B cell (primary cell): ENCODE measurements around the gene DMKN. TPM values are rescaled to one million over a fixed set of nuclear protein-coding genes. Genes with fewer than 3 reads are reported as not detected.

Experiments
- ATAC-seq: fragments of 200-7000 bp; cut with Tn5 transposase; one replicate; pipeline ENCODE4 v1.10.0; 2021; ENCODE audit warnings: low read depth, mild to moderate bottlenecking, moderate number of reproducible peaks, moderate library complexity
- CTCF ChIA-PET: fragments of 350-600 bp; sonication (Branson Sonifier 250); formaldehyde crosslinking; loops from one replicate; lab custom pipeline; 2021; ENCODE audit warnings: antibody characterized with exemption, inconsistent platforms; lab: Charles Lee
- POLR2A ChIA-PET: fragments of 350-600 bp; sonication (Branson Sonifier 250); formaldehyde crosslinking; loops from one replicate; lab custom pipeline; 2021; ENCODE audit warnings: antibody characterized with exemption; lab: Charles Lee
- DNase-seq: peaks from one replicate; pipeline ENCODE4 v3.0.0; 2013
- H2AFZ ChIP-seq: 2 replicates; pipeline ENCODE4 v1.6.1; 2012; ENCODE audit warnings: mild to moderate bottlenecking, low read depth, low read length; ENCODE audit not compliant: insufficient read depth, poor library complexity, severe bottlenecking
- H3K27ac ChIP-seq, 2 donors: 1 replicate in 1 of 2; 2 replicates in 1 of 2; pipeline ENCODE4 v1.5.1; 2012 to 2013; ENCODE audit warnings: low read length in 2 of 2, mild to moderate bottlenecking in 2 of 2, moderate library complexity in 1 of 2
- H3K27me3 ChIP-seq, 4 experiments: fragments of 200-600 bp in 1 of 4; sonication (generic) in 1 of 4; replicated peaks in 1 of 4; 1 replicate in 2 of 4; 2 replicates in 2 of 4; pipeline versions ENCODE4 v1.6.1 to v1.7.0; 2013 to 2016; ENCODE audit warnings: low read length in 3 of 4, mild to moderate bottlenecking in 2 of 4, mixed read lengths in 1 of 4, moderate library complexity in 1 of 4; ENCODE audit not compliant: insufficient read depth in 4 of 4, control insufficient read depth in 3 of 4; ENCODE audit errors: control extremely low read depth in 1 of 4
- H3K36me3 ChIP-seq, 2 experiments: replicated peaks in 1 of 2; 1 replicate in 1 of 2; 2 replicates in 1 of 2; pipeline versions ENCODE4 v1.6.1 to v1.7.1; 2013; ENCODE audit warnings: low read length in 1 of 2; ENCODE audit not compliant: insufficient read depth in 2 of 2, control insufficient read depth in 1 of 2; ENCODE audit errors: control extremely low read depth in 1 of 2, extremely low read depth in 1 of 2
- H3K4me1 ChIP-seq, 2 donors: fragments of 200-600 bp in 1 of 2; sonication (generic) in 1 of 2; 1 replicate in 1 of 2; 2 replicates in 1 of 2; pipeline versions ENCODE4 v1.5.1 to v1.6.1; 2013 to 2017; ENCODE audit warnings: low read length in 2 of 2; ENCODE audit not compliant: control insufficient read depth in 2 of 2, insufficient read depth in 2 of 2
- H3K4me2 ChIP-seq: replicated peaks from 2 replicates; pipeline ENCODE3; 2012; ENCODE audit warnings: mild to moderate bottlenecking, low read depth, low read length; ENCODE audit not compliant: poor library complexity, severe bottlenecking
- H3K4me3 ChIP-seq, 5 experiments: fragments of 200-600 bp in 1 of 5; sonication (generic) in 1 of 5; 1 replicate in 3 of 5; 2 replicates in 2 of 5; pipeline versions ENCODE4 v1.5.1 to v1.7.0; 2011 to 2016; ENCODE audit warnings: low read length in 4 of 5, mild to moderate bottlenecking in 4 of 5, low read depth in 2 of 5, control low read depth in 1 of 5, moderate library complexity in 1 of 5; ENCODE audit not compliant: insufficient read depth in 1 of 5; ENCODE audit errors: control extremely low read depth in 1 of 5, extremely low read depth in 1 of 5
- H3K79me2 ChIP-seq: fragments of 200-600 bp; sonication (generic); one replicate; pipeline ENCODE4 v1.6.0; 2016; ENCODE audit warnings: low read length; ENCODE audit not compliant: control insufficient read depth, insufficient read depth
- H3K9ac ChIP-seq: fragments of 200-600 bp; sonication (generic); 2 replicates; pipeline ENCODE4 v1.6.1; 2017; ENCODE audit warnings: mild to moderate bottlenecking, low read length, moderate library complexity
- H3K9me3 ChIP-seq, 3 donors: one replicate each; pipeline versions ENCODE4 v1.6.1 to v1.7.1; 2013; ENCODE audit warnings: low read length in 2 of 3; ENCODE audit not compliant: control insufficient read depth in 2 of 3, insufficient read depth in 1 of 3; ENCODE audit errors: control extremely low read depth in 1 of 3
- H4K20me1 ChIP-seq: 2 replicates; pipeline ENCODE4 v1.6.0; 2012; ENCODE audit warnings: mild to moderate bottlenecking, low read length; ENCODE audit not compliant: insufficient read depth, control insufficient read depth, poor library complexity, severe bottlenecking
- H3K27ac Mint-ChIP-seq: one replicate; pipeline ENCODE4 v1.8.0; 2021; ENCODE audit warnings: mixed read lengths
- H3K27me3 Mint-ChIP-seq: one replicate; pipeline ENCODE4 v1.8.0; 2021; ENCODE audit warnings: mixed read lengths
- H3K4me1 Mint-ChIP-seq: one replicate; pipeline ENCODE4 v1.8.0; 2021; ENCODE audit warnings: mixed read lengths
- H3K4me3 Mint-ChIP-seq: one replicate; pipeline ENCODE4 v1.8.0; 2021; ENCODE audit warnings: mixed read lengths
- H3K9me3 Mint-ChIP-seq: one replicate; pipeline ENCODE4 v1.8.0; 2022; ENCODE audit warnings: mixed read lengths; ENCODE audit not compliant: insufficient read depth
- CTCF ChIP-seq: fragments of 200-600 bp; IDR thresholded peaks from one replicate; pipeline ENCODE4 v1.8.0; 2022; ENCODE audit warnings: antibody characterized with exemption, mild to moderate bottlenecking
- EZH2 ChIP-seq: IDR thresholded peaks from 2 replicates; pipeline ENCODE4 v1.6.1; 2012; ENCODE audit warnings: borderline replicate concordance, low read depth, mild to moderate bottlenecking, moderate library complexity, low read length; ENCODE audit not compliant: insufficient read depth, poor library complexity, severe bottlenecking
- WGBS: methylation state at CpG from one replicate; pipeline ENCODE4 v1.1.5; 2013; ENCODE audit warnings: missing lambda C conversion rate; ENCODE audit not compliant: insufficient coverage; 5-methylcytosine and 5-hydroxymethylcytosine counted together
- intact Hi-C: fragments of 100-400 bp; cut with micrococcal nuclease; formaldehyde crosslinking; loops from one replicate; pipeline ENCODE4 v1.10.0; 2022
- polyA plus RNA-seq: library from polyadenylated mRNA; depleted of rRNA; stranded (reverse); fragments of >200 nt; gene quantifications from 2 replicates; pipeline ENCODE4 v1.2.3, GENCODE V29; 2012
- total RNA-seq, 2 donors: library from RNA; stranded (reverse); fragments of 120-200 nt in 1 of 2; gene quantifications; 1 replicate in 1 of 2; 2 replicates in 1 of 2; pipeline versions ENCODE4 v1.2.3 to v1.2.4, GENCODE V29; 2013 to 2022

Gene DMKN
- total and polyA plus RNA-seq, 2 donors (not counting 1 experiment from before 2014, with no cell fraction given): 0.58 to 4.5 TPM

- peaks cover 47% of the 10 kb centered on the region for H3K27me3 Mint-ChIP-seq
These were observed 45.8 kb upstream of the DMKN start for GRCh38 chr19:35559281-35559659.

More at GRCh38 chr19:35559281-35559659, 45.8 kb upstream of the DMKN start:
- peaks cover 0 to 48% (median 10%) of the 10 kb centered on the region in 4 experiments for H3K27me3 ChIP-seq
- intact Hi-C loops: no loop called here
- H3K27ac ChIP-seq: no peak overlapping the region
- Mint-ChIP-seq H3K4me3 (peak overlapping the region; percentile 55), H3K9me3 (no peaks in the 10 kb centered on the region), H3K4me1 (peaks cover 27% of the 10 kb centered on the region), H3K27ac (peak overlapping the region; percentile 63)
- H3K9me3 ChIP-seq: peaks cover 0 to 14% (median 0%) of the 10 kb centered on the region in 3 donors
- H3K36me3 ChIP-seq: no peaks in the 10 kb centered on the region
- CTCF ChIA-PET: interaction anchor here (1.0 to 1.7 kb wide), 2 partner anchors 11 to 49 kb away, joined by 3 to 8 read pairs; no protein-coding TSS in a partner anchor
- 60% methylated on average over 11 of the region's 11 CpGs for WGBS
- DNase-seq (peak; percentile 65), ATAC-seq (peak; percentile 82)
- peaks cover 23 to 24% of the 10 kb centered on the region in 2 donors for H3K4me1 ChIP-seq
- no peak overlapping the region for H3K9ac ChIP-seq
- POLR2A ChIA-PET: no interaction called here
- H3K4me3 ChIP-seq: no peak overlapping the region
- no peak overlapping the region for H2AFZ ChIP-seq
- H4K20me1 ChIP-seq: no peaks in the 10 kb centered on the region
- peak overlapping the region; percentile 74 for H3K4me2 ChIP-seq
- no peaks in the 10 kb centered on the region for H3K79me2 ChIP-seq
- no peak for TF ChIP-seq EZH2
- TF ChIP-seq CTCF: no peak
